HG03103 (cell line): Measurements from ENCODE around the gene CLASRP.
"Not testable (repeated sequence)": the region's sequence is repeated elsewhere in the genome, so short reads cannot be mapped to it uniquely, and the experiment has no call there.

Experiments
- ATAC-seq: cut with Tn5 transposase; IDR thresholded peaks from one replicate; pipeline ENCODE4 v1.9.1; 2021; ENCODE audit warnings: low read depth; ENCODE audit not compliant: unreplicated experiment

Gene CLASRP, protein sequence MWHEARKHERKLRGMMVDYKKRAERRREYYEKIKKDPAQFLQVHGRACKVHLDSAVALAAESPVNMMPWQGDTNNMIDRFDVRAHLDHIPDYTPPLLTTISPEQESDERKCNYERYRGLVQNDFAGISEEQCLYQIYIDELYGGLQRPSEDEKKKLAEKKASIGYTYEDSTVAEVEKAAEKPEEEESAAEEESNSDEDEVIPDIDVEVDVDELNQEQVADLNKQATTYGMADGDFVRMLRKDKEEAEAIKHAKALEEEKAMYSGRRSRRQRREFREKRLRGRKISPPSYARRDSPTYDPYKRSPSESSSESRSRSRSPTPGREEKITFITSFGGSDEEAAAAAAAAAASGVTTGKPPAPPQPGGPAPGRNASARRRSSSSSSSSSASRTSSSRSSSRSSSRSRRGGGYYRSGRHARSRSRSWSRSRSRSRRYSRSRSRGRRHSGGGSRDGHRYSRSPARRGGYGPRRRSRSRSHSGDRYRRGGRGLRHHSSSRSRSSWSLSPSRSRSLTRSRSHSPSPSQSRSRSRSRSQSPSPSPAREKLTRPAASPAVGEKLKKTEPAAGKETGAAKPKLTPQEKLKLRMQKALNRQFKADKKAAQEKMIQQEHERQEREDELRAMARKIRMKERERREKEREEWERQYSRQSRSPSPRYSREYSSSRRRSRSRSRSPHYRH

GRCh38 chr19:45038931-45039893 is at the start of gene CLASRP:
TSS of gene CLASRP (plus strand) at chr19:45039045. CDS start at chr19:45040213, 1,168 bp downstream.
- peak; percentile 76 for ATAC-seq

DNA sequence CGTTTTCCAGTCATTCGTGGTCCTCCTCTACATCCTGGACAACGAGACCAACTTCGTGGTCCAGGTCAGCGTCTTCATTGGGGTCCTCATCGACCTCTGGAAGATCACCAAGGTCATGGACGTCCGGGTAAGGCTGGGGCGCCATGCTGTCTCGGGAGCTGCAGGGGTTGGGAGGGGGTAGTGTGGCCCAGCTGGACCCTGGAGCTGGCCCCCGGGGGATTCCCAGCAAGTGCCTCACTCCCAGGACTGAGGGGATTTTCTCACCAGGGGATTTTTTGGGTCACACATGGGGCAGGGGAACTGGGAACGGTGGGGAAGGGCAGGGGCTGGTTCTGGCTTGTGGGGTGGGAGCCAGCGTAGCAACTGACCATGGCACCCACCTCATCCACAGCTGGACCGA is 48.4 kb upstream of the CLASRP start:
- no peak for ATAC-seq

DNA sequence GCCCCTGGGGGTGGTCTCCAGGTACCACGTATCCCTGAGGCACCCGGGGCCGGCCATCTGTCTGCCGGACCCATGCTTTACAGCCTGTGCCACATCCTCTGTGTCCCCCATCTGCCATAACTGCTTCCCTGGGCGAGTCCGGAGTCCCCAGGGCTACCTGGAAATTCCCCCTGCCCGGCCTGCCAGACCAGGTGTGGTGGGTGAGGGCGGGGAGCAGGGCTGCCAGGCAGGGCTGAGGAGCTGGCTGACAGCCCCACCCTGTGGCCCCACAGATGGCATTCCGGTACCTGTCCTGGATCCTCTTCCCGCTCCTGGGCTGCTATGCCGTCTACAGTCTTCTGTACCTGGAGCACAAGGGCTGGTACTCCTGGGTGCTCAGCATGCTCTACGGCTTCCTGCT is 47.9 kb upstream of the CLASRP start:
- ATAC-seq = no peak

DNA sequence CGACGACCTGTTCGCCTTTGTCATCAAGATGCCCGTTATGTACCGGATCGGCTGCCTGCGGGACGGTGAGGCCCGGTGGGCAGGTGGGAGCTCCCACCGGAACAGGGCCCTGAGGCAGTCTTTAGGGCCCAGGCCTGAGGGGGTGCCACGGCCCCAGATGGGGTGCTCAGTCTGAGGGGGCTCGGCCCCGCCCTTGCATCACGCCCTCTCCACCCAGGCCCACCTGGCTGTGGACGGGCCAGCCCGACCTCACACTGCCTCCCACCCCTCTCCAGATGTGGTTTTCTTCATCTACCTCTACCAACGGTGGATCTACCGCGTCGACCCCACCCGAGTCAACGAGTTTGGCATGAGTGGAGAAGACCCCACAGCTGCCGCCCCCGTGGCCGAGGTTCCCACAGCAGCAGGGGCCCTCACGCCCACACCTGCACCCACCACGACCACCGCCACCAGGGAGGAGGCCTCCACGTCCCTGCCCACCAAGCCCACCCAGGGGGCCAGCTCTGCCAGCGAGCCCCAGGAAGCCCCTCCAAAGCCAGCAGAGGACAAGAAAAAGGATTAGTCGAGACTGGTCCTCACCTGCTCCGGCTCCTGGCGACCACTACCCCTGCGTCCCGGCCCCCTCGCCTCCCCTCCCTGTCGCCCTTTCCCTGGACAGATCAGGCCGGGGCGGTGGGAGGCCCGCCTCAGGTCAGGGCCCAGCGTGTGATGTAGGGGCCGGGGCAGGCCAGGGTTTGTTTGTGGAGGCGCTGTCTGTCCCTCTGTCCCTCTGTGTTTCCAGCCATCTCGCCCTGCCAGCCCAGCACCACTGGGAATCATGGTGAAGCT is 46.3 kb upstream of the CLASRP start:
- ATAC-seq = no peak

GRCh38 chr19:44993526-44993925 is 45.3 kb upstream of the CLASRP start:
- ATAC-seq = no peak

DNA sequence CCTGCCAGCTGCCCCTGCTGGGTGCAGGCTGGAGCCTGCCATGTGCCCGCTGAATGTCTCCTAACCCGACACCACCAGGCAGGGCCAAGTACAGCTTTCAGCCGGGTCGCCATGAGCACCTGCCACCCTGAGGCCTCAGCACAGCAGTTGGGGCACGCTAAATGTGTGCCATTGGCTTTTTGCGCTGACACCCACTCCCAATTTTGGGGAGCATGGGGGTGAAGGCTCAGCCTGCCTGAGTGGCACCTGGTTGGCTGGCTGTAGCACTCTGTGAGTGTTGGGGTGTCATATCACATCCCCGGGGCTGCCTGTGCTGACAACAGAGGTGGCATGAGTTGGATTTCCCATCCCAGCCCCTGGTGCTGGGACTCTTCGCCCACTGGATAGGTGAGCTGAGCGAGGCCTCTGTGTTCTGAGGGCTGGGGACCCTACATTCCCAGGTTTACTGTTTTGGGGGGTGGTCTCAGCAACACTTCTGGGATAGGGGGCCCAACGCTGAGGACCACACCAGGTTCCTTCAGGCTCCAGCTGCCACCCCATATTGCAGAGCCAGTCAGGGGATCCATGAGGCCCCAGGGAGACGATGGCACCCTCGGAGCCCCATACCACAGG is 44.8 kb upstream of the CLASRP start:
- no peak for ATAC-seq

GRCh38 chr19:44998025-44998424 is 40.8 kb upstream of the CLASRP start:
- no peak for ATAC-seq

- ATAC-seq = not testable (repeated sequence)
These were observed 39.5 kb upstream of the CLASRP start for GRCh38 chr19:44999131-44999925.

GRCh38 chr19:45000665-45001064 is 38.2 kb upstream of the CLASRP start:
- ATAC-seq = not testable (repeated sequence)

GRCh38 chr19:45001087-45001739 is 37.6 kb upstream of the CLASRP start, which contains the start of gene RELB:
TSS of gene RELB (plus strand) at chr19:45001464. CDS start at chr19:45001580, 116 bp downstream.
- ATAC-seq = peak; percentile 32

GRCh38 chr19:45003485-45003884 is 35.4 kb upstream of the CLASRP start:
- no peak for ATAC-seq

- ATAC-seq = no peak
These were observed 33.1 kb upstream of the CLASRP start for GRCh38 chr19:45005787-45006186.

DNA sequence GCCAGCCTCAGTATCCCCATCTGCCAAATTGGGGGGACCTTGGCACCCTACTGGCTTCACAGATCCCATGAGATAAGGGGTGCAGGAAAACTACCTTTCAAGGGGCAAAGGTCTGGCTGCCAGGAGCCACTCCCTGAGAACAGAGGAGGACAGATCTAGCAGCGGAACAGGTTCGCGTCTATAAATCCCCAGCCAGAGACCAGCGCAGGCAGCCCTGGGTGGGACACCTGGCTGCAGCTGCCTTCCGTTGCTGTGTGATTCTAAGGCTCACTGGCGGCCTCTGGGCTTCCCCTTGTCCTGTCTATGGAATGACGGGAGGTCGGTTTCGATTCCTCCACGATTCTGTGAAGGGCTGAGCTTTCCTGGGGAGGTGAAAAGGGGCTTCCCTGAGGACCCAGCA is 30.3 kb upstream of the CLASRP start:
- ATAC-seq = no peak

GRCh38 chr19:45009625-45010255 is 29.1 kb upstream of the CLASRP start:
- no peak for ATAC-seq

DNA sequence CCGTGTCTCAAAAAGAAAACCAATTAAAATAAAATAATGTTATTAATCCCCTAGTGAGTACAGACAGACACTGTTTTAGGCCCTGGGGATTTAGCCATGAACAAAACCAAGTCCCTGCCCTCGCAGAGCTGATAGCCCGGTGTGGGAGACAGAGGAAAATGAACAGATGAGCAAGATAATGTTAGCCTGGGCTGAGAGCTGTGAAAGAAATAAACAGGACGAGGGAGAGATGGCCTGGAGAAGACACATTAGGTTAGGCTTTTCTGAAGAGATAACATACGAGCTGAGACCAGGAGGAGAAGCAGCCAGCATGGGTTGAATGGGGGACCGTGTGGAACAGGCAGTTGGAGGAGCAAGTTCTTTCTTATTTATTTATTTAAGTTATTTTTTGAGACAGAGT is 28.5 kb upstream of the CLASRP start:
- no peak for ATAC-seq

DNA sequence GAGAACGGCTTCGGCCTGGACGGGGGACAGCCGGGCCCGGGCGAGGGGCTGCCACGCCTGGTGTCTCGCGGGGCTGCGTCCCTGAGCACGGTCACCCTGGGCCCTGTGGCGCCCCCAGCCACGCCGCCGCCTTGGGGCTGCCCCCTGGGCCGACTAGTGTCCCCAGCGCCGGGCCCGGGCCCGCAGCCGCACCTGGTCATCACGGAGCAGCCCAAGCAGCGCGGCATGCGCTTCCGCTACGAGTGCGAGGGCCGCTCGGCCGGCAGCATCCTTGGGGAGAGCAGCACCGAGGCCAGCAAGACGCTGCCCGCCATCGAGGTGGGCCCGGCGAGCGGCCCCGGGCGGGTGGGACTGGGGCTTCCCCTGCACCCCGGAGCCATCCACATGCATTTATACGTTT is 26.9 kb upstream of the CLASRP start:
- no peak for ATAC-seq

GRCh38 chr19:45016388-45017314 is 22.2 kb upstream of the CLASRP start:
- ATAC-seq = peak; percentile 61
